Measurements from ENCODE around the gene RSPH6A. TPM values are rescaled to one million over a fixed set of nuclear protein-coding genes. Genes with fewer than 3 reads are reported as not detected.

RSPH6A gene
- polyA plus RNA-seq, 1 of the 3 experiments (the other 2 are of a cell fraction) = 0.02 TPM

DNA sequence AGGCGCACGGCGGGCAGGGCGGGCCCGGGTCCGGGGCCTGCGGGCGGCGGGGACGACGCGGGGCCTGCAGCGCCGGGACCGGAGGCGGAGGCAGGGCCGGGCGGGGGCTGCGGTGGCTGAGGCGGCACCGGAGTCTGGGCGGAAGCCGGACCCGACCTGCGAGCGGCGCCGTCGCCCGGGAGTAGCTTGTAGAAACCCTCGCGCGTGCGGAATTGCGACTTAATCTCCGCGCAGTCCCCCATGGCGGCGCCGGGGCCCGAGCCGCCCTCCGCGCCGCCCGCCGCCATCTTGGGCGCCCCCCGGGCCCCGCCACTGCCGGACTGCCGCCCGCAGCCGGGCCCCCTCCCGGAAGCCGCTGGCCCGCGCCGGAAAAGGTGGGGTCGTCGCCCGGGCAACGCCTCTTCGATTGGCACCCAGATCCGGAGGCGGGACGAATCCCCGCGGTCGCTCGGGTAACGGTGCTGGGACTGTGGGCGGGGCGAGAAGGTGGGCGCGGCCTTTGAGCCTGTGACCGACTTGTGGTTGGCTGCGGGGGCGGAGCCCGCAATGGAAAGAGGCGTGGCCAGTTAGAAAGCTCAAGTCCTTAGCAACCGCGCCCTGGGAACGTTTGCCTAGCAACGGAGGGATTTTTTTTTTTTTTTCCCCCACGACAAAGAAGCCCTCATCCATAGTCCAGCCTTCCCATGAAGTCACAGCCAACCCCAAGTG, 22.5 kb downstream of the RSPH6A start, which contains the start of gene DMWD:
Gene DMWD (minus strand): TSS at position 376 of the 708 bp plus-strand sequence. CDS start 89 bp downstream, at position 287.
- H2AFZ ChIP-seq (ENCODE audit: low read depth) = no peak within 1 kb of the TSS
- no peaks in the 10 kb centered on the region for H3K9me3 ChIP-seq
- H4K20me1 ChIP-seq (ENCODE audit: insufficient read depth) = no peaks in the 10 kb centered on the region
- peaks cover 0 to 18% of the 10 kb centered on the region in 2 experiments; a peak in 1 of 4 replicates for H3K4me1 ChIP-seq (ENCODE audit: control insufficient read depth in 1 of 2, insufficient read depth in 2 of 2, low read depth in 1 of 2, low read length in 1 of 2)
- POLR2A ChIA-PET = interaction anchor here (0.6 to 1.0 kb wide), 3 partner anchors 23 to 75 kb away, joined by 3 read pairs; partner anchors contain the start of gene SIX5
- peak within 1 kb of the TSS; percentile 73 for H3K4me2 ChIP-seq
- H3K27ac ChIP-seq (ENCODE audit: low read depth in 2 of 2, low read length in 1 of 2) = peak within 1 kb of the TSS; percentile 55 to 76; a peak in 3 of 4 replicates
- peak within 1 kb of the TSS; percentile 77 for H3K9ac ChIP-seq
- H3K9me2 ChIP-seq = no peaks in the 10 kb centered on the region
- H3F3A ChIP-seq (replicated peaks; ENCODE audit: insufficient read depth) = no peaks in the 10 kb centered on the region
- DNase-seq = peak; percentile 99
- under 1% methylated on average over 27 of the region's 86 CpGs for WGBS (ENCODE audit: low lambda C conversion rate)
- H3K79me2 ChIP-seq (ENCODE audit: insufficient read depth) = peaks cover 46% of the 10 kb centered on the region
- CTCF ChIA-PET = interaction anchor here (1.0 to 3.9 kb wide), 6 partner anchors 23 to 99 kb away, joined by 3 to 33 read pairs (median 7); partner anchors contain the start of gene SIX5
- H3K27me3 ChIP-seq (ENCODE audit: insufficient read depth) = no peaks in the 10 kb centered on the region
- H3K4me3 ChIP-seq (ENCODE audit: low read depth in 2 of 2, low read length in 1 of 2) = peak within 1 kb of the TSS; percentile 68 to 74
- peaks cover 13 to 27% of the 10 kb centered on the region in 2 experiments for H3K36me3 ChIP-seq (replicated peaks in 1 of 2; ENCODE audit: control insufficient read depth in 1 of 2, insufficient read depth in 2 of 2, low read length in 1 of 2)
- TF ChIP-seq, protein P1, sequence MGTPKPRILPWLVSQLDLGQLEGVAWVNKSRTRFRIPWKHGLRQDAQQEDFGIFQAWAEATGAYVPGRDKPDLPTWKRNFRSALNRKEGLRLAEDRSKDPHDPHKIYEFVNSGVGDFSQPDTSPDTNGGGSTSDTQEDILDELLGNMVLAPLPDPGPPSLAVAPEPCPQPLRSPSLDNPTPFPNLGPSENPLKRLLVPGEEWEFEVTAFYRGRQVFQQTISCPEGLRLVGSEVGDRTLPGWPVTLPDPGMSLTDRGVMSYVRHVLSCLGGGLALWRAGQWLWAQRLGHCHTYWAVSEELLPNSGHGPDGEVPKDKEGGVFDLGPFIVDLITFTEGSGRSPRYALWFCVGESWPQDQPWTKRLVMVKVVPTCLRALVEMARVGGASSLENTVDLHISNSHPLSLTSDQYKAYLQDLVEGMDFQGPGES (IDR thresholded peaks at IDR 0.05; ENCODE audit: low read depth, low read length) = no peak
- TF ChIP-seq TEAD4 (IDR thresholded peaks at IDR 0.05; ENCODE audit: borderline replicate concordance, insufficient read depth) (no peak), MEF2A (IDR thresholded peaks at IDR 0.05; ENCODE audit: borderline replicate concordance, low read depth) (no peak), GATA2 (CRISPR knock-in tag; IDR thresholded peaks at IDR 0.05) (no peak), TCF12 (IDR thresholded peaks at IDR 0.05) (no peak), NFIC (IDR thresholded peaks at IDR 0.05; ENCODE audit: borderline replicate concordance) (no peak), TAF1 (IDR thresholded peaks at IDR 0.05; ENCODE audit: borderline replicate concordance, low read depth, low read length) (peak; percentile 77), FOXJ3 (CRISPR knock-in tag; IDR thresholded peaks at IDR 0.05) (no peak), MXI1 (IDR thresholded peaks at IDR 0.05; ENCODE audit: low read depth, low read length) (peak; percentile 96), CHD2 (IDR thresholded peaks at IDR 0.05; ENCODE audit: low read length, partially characterized antibody) (peak; percentile 12), EZH2phosphoT487 (IDR thresholded peaks at IDR 0.05; ENCODE audit: borderline replicate concordance, low read depth) (no peak), FOXM1 (IDR thresholded peaks at IDR 0.05; ENCODE audit: low read depth) (no peak), RAD21 (IDR thresholded peaks at IDR 0.05; ENCODE audit: low read length) (no peak), ELF1 (IDR thresholded peaks at IDR 0.05) (no peak; the same call in 1 of the 2 replicates), EP300 (IDR thresholded peaks at IDR 0.05; ENCODE audit: borderline replicate concordance in 1 of 2, low read depth in 1 of 2, low read length in 1 of 2) (no peak), SIN3A (IDR thresholded peaks at IDR 0.05; ENCODE audit: borderline replicate concordance, low read depth, low read length) (peak; percentile 48; the same call in 1 of the 2 replicates), YY1 (IDR thresholded peaks at IDR 0.05; ENCODE audit: low read depth) (peak; percentile 84), POLR2AphosphoS5 (IDR thresholded peaks at IDR 0.05; ENCODE audit: low read depth, low read length) (peak; percentile 46)
- TF ChIP-seq, protein P2, sequence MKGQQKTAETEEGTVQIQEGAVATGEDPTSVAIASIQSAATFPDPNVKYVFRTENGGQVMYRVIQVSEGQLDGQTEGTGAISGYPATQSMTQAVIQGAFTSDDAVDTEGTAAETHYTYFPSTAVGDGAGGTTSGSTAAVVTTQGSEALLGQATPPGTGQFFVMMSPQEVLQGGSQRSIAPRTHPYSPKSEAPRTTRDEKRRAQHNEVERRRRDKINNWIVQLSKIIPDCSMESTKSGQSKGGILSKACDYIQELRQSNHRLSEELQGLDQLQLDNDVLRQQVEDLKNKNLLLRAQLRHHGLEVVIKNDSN (IDR thresholded peaks at IDR 0.05; ENCODE audit: borderline replicate concordance, low read depth) = no peak
- TF ChIP-seq, protein P3, sequence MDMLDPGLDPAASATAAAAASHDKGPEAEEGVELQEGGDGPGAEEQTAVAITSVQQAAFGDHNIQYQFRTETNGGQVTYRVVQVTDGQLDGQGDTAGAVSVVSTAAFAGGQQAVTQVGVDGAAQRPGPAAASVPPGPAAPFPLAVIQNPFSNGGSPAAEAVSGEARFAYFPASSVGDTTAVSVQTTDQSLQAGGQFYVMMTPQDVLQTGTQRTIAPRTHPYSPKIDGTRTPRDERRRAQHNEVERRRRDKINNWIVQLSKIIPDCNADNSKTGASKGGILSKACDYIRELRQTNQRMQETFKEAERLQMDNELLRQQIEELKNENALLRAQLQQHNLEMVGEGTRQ (IDR thresholded peaks at IDR 0.05; ENCODE audit: borderline replicate concordance, low read depth, low read length) = no peak
- TF ChIP-seq, protein P4, sequence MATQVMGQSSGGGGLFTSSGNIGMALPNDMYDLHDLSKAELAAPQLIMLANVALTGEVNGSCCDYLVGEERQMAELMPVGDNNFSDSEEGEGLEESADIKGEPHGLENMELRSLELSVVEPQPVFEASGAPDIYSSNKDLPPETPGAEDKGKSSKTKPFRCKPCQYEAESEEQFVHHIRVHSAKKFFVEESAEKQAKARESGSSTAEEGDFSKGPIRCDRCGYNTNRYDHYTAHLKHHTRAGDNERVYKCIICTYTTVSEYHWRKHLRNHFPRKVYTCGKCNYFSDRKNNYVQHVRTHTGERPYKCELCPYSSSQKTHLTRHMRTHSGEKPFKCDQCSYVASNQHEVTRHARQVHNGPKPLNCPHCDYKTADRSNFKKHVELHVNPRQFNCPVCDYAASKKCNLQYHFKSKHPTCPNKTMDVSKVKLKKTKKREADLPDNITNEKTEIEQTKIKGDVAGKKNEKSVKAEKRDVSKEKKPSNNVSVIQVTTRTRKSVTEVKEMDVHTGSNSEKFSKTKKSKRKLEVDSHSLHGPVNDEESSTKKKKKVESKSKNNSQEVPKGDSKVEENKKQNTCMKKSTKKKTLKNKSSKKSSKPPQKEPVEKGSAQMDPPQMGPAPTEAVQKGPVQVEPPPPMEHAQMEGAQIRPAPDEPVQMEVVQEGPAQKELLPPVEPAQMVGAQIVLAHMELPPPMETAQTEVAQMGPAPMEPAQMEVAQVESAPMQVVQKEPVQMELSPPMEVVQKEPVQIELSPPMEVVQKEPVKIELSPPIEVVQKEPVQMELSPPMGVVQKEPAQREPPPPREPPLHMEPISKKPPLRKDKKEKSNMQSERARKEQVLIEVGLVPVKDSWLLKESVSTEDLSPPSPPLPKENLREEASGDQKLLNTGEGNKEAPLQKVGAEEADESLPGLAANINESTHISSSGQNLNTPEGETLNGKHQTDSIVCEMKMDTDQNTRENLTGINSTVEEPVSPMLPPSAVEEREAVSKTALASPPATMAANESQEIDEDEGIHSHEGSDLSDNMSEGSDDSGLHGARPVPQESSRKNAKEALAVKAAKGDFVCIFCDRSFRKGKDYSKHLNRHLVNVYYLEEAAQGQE (IDR thresholded peaks at IDR 0.05; ENCODE audit: low read depth, low read length) = no peak; the same call in 1 of the 2 replicates
- TF ChIP-seq, protein P5, sequence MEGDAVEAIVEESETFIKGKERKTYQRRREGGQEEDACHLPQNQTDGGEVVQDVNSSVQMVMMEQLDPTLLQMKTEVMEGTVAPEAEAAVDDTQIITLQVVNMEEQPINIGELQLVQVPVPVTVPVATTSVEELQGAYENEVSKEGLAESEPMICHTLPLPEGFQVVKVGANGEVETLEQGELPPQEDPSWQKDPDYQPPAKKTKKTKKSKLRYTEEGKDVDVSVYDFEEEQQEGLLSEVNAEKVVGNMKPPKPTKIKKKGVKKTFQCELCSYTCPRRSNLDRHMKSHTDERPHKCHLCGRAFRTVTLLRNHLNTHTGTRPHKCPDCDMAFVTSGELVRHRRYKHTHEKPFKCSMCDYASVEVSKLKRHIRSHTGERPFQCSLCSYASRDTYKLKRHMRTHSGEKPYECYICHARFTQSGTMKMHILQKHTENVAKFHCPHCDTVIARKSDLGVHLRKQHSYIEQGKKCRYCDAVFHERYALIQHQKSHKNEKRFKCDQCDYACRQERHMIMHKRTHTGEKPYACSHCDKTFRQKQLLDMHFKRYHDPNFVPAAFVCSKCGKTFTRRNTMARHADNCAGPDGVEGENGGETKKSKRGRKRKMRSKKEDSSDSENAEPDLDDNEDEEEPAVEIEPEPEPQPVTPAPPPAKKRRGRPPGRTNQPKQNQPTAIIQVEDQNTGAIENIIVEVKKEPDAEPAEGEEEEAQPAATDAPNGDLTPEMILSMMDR (IDR thresholded peaks at IDR 0.05) = no peak
